AG04450 (cell line): ENCODE measurements around the gene MAPKAPK2. TPM values are rescaled to one million over a fixed set of nuclear protein-coding genes. Genes with fewer than 3 reads are reported as not detected.

Experiments
- CTCF ChIA-PET: fragments of 300-600, 350-600 bp; formaldehyde crosslinking; extraction: SDS; loops from one replicate; lab custom pipeline; 2022; ENCODE audit warnings: antibody characterized with exemption, inconsistent platforms; lab: Charles Lee
- POLR2A ChIA-PET: fragments of 350-600 bp; formaldehyde crosslinking; extraction: SDS; loops from one replicate; lab custom pipeline; 2021; ENCODE audit warnings: antibody characterized with exemption, inconsistent platforms; lab: Yijun Ruan, JAX
- DNase-seq: peaks from one replicate; pipeline ENCODE4 v3.0.0-alpha.2; 2011; ENCODE audit warnings: low read depth, low spot score
- H3K27ac ChIP-seq: one replicate; pipeline ENCODE4 v1.5.1; 2012; ENCODE audit warnings: low read depth, low read length, control low read depth
- H3K27me3 ChIP-seq: one replicate; pipeline ENCODE4 v1.6.0; 2012; ENCODE audit warnings: low read length; ENCODE audit not compliant: control insufficient read depth, insufficient read depth
- H3K4me3 ChIP-seq: 2 replicates; pipeline ENCODE4 v1.5.1; 2011; ENCODE audit warnings: mild to moderate bottlenecking, low read depth, low read length, control low read depth
- H3K9me3 ChIP-seq: 2 replicates; pipeline ENCODE4 v1.5.1; 2012; ENCODE audit warnings: low read length; ENCODE audit not compliant: control insufficient read depth, insufficient read depth
- CTCF ChIP-seq: IDR thresholded peaks from 2 replicates; pipeline ENCODE4 v1.5.1; 2011; ENCODE audit warnings: low read depth, low read length, control low read depth, inconsistent platforms
- polyA plus RNA-seq: library from polyadenylated mRNA; depleted of rRNA; stranded (reverse); fragments of >200 nt; gene quantifications from 2 replicates; pipeline ENCODE4 v1.2.3, GENCODE V29; 2011

Gene MAPKAPK2
- polyA plus RNA-seq, 1 experiment: 64.9 TPM

GRCh38 chr1:206676499-206676898, 8.2 kb upstream of the MAPKAPK2 start:
- no peaks in the 10 kb centered on the region for H3K9me3 ChIP-seq
- POLR2A ChIA-PET: no interaction called here
- CTCF ChIA-PET: interaction anchor here (1.0 to 5.8 kb wide), 2 partner anchors 12 to 161 kb away, joined by 3 to 104 read pairs; no protein-coding TSS in a partner anchor
- H3K27ac ChIP-seq: peak overlapping the region; percentile 11
- no peak for DNase-seq
- no peak overlapping the region for H3K4me3 ChIP-seq
- TF ChIP-seq CTCF: no peak
- no peaks in the 10 kb centered on the region for H3K27me3 ChIP-seq

GRCh38 chr1:206678490-206678889, 6.2 kb upstream of the MAPKAPK2 start:
- Histone ChIP-seq H3K9me3 (no peaks in the 10 kb centered on the region), H3K27ac (no peak overlapping the region), H3K4me3 (no peak overlapping the region), H3K27me3 (no peaks in the 10 kb centered on the region)
- TF ChIP-seq CTCF: no peak
- CTCF ChIA-PET: interaction anchor here (2.3 kb wide), 1 partner anchor 14 kb away, joined by 12 read pairs; no protein-coding TSS in a partner anchor
- DNase-seq: no peak
- POLR2A ChIA-PET: no interaction called here

- POLR2A ChIA-PET: no interaction called here
- TF ChIP-seq CTCF: no peak
- DNase-seq: no peak
Measured at GRCh38 chr1:206679738-206680211, 4.9 kb upstream of the MAPKAPK2 start.

GRCh38 chr1:206680279-206680678, 4.4 kb upstream of the MAPKAPK2 start:
- DNase-seq: no peak
- Histone ChIP-seq H3K27me3 (no peaks in the 10 kb centered on the region), H3K9me3 (no peaks in the 10 kb centered on the region), H3K27ac (no peak overlapping the region), H3K4me3 (no peak overlapping the region)
- no peak for TF ChIP-seq CTCF
- CTCF ChIA-PET: interaction anchor here (1.4 to 2.3 kb wide), 2 partner anchors 16 to 190 kb away, joined by 4 to 12 read pairs; no protein-coding TSS in a partner anchor
- POLR2A ChIA-PET: no interaction called here

More at GRCh38 chr1:206679738-206680211, 4.9 kb upstream of the MAPKAPK2 start:
- Histone ChIP-seq H3K4me3 (no peak overlapping the region), H3K9me3 (no peaks in the 10 kb centered on the region), H3K27me3 (no peaks in the 10 kb centered on the region), H3K27ac (no peak overlapping the region)
- CTCF ChIA-PET: interaction anchor here (1.4 to 2.3 kb wide), 2 partner anchors 15 to 190 kb away, joined by 4 to 12 read pairs; no protein-coding TSS in a partner anchor

GRCh38 chr1:206681359-206681758, 3.3 kb upstream of the MAPKAPK2 start:
- Histone ChIP-seq H3K9me3 (no peaks in the 10 kb centered on the region), H3K27me3 (no peaks in the 10 kb centered on the region), H3K27ac (no peak overlapping the region), H3K4me3 (no peak overlapping the region)
- DNase-seq: no peak
- CTCF ChIA-PET: no interaction called here
- POLR2A ChIA-PET: no interaction called here
- no peak for TF ChIP-seq CTCF
